ENCODE data around the gene RGL2. TPM values are rescaled to one million over a fixed set of nuclear protein-coding genes. Genes with fewer than 3 reads are reported as not detected.

RGL2 gene
- total and polyA plus RNA-seq, 2 donors (not counting 3 experiments of a cell fraction or from before 2014, with no cell fraction given): 87.7 to 90.3 TPM

- no TSS peak for BruUV-seq (replicated peaks)
- H3K4me1 ChIP-seq (ENCODE audit: control insufficient read depth, extremely low read depth, insufficient read depth, low read length): no peaks in the 10 kb centered on the region
- H3K79me2 ChIP-seq (ENCODE audit: control insufficient read depth, insufficient read depth, low read length): no peaks in the 10 kb centered on the region
- no peak for FAIRE-seq
- no peak overlapping the region for H2AFZ ChIP-seq (ENCODE audit: low read depth, low read length)
- TF ChIP-seq JUN (IDR thresholded peaks at IDR 0.05; ENCODE audit: borderline replicate concordance, insufficient read depth, insufficient read length, low read depth) (no peak), GATA2 (IDR thresholded peaks at IDR 0.05; ENCODE audit: insufficient read depth, insufficient read length, low read depth, low read length) (no peak)
- dilution Hi-C loops (cut with MboI; ENCODE audit: extremely low pct_ligation_motif_present, low sequenced_read_pairs) (no loop called here), intact Hi-C loops (cut with micrococcal nuclease) (no loop called here)
- no peaks in the 10 kb centered on the region for H4K20me1 ChIP-seq (replicated peaks; ENCODE audit: control insufficient read depth, extremely low read depth, insufficient read depth, low read length)
- no peaks in the 10 kb centered on the region for H3K27me3 ChIP-seq (ENCODE audit: control insufficient read depth in 2 of 2, insufficient read depth in 2 of 2, low read length in 2 of 2)
- DNase-seq (ENCODE audit: low read depth, low spot score): no peak
- H3K27ac ChIP-seq (ENCODE audit: insufficient read depth, low read depth, low read length): no peak overlapping the region
- no peak overlapping the region for H3K4me3 ChIP-seq (replicated peaks in 1 of 3; ENCODE audit: insufficient read depth in 1 of 3, low read depth in 1 of 3, low read length in 3 of 3)
- ChIA-PET POLR2A (no interaction called here), CTCF (interaction anchor here (0.8 to 1.9 kb wide), 2 partner anchors 9 to 90 kb away, joined by 3 to 11 read pairs; no protein-coding TSS in a partner anchor)
- H3K9me3 ChIP-seq (replicated peaks; ENCODE audit: control insufficient read depth, insufficient read depth, low read length): no peaks in the 10 kb centered on the region
- H3K36me3 ChIP-seq (ENCODE audit: control insufficient read depth in 2 of 2, extremely low read depth in 1 of 2, insufficient read depth in 2 of 2, low read length in 2 of 2): no peaks in the 10 kb centered on the region
- no peak overlapping the region for H3K4me2 ChIP-seq (ENCODE audit: insufficient read depth, low read length)
- no peak overlapping the region for H3K9ac ChIP-seq (replicated peaks; ENCODE audit: extremely low read depth, insufficient read depth, low read length)
- no peaks in the 10 kb centered on the region for H3K9me1 ChIP-seq (replicated peaks; ENCODE audit: control insufficient read depth, extremely low read depth, insufficient read depth, low read length)
These were observed 37.8 kb upstream of the RGL2 start for GRCh38 chr6:33336495-33336894.

GRCh38 chr6:33335916-33336315 is 37.2 kb upstream of the RGL2 start:
- Histone ChIP-seq H3K9ac (replicated peaks; ENCODE audit: extremely low read depth, insufficient read depth, low read length) (no peak overlapping the region), H3K27me3 (ENCODE audit: control insufficient read depth in 2 of 2, insufficient read depth in 2 of 2, low read length in 2 of 2) (no peaks in the 10 kb centered on the region), H2AFZ (ENCODE audit: low read depth, low read length) (no peak overlapping the region), H3K36me3 (ENCODE audit: control insufficient read depth in 2 of 2, extremely low read depth in 1 of 2, insufficient read depth in 2 of 2, low read length in 2 of 2) (no peaks in the 10 kb centered on the region), H4K20me1 (replicated peaks; ENCODE audit: control insufficient read depth, extremely low read depth, insufficient read depth, low read length) (no peaks in the 10 kb centered on the region), H3K27ac (ENCODE audit: insufficient read depth, low read depth, low read length) (no peak overlapping the region), H3K4me1 (ENCODE audit: control insufficient read depth, extremely low read depth, insufficient read depth, low read length) (no peaks in the 10 kb centered on the region), H3K4me2 (ENCODE audit: insufficient read depth, low read length) (no peak overlapping the region), H3K9me3 (replicated peaks; ENCODE audit: control insufficient read depth, insufficient read depth, low read length) (no peaks in the 10 kb centered on the region), H3K4me3 (replicated peaks in 1 of 3; ENCODE audit: insufficient read depth in 1 of 3, low read depth in 1 of 3, low read length in 3 of 3) (no peak overlapping the region), H3K9me1 (replicated peaks; ENCODE audit: control insufficient read depth, extremely low read depth, insufficient read depth, low read length) (no peaks in the 10 kb centered on the region), H3K79me2 (ENCODE audit: control insufficient read depth, insufficient read depth, low read length) (no peaks in the 10 kb centered on the region)
- dilution Hi-C loops (cut with MboI; ENCODE audit: extremely low pct_ligation_motif_present, low sequenced_read_pairs): no loop called here
- no TSS peak for BruUV-seq (replicated peaks)
- ChIA-PET CTCF (interaction anchor here (0.7 to 1.9 kb wide), 3 partner anchors 9 to 90 kb away, joined by 3 to 11 read pairs (median 3); no protein-coding TSS in a partner anchor), POLR2A (no interaction called here)
- DNase-seq (ENCODE audit: low read depth, low spot score) (no peak), FAIRE-seq (no peak)
- TF ChIP-seq FOS (IDR thresholded peaks at IDR 0.05; ENCODE audit: borderline replicate concordance, insufficient read depth, low read length): no peak
- no peak for TF ChIP-seq GATA2 (IDR thresholded peaks at IDR 0.05; ENCODE audit: insufficient read depth, insufficient read length, low read depth, low read length)
- TF ChIP-seq POLR2AphosphoS5 (IDR thresholded peaks at IDR 0.05; ENCODE audit: insufficient read depth, low read depth, low read length): no peak
- TF ChIP-seq JUN (IDR thresholded peaks at IDR 0.05; ENCODE audit: borderline replicate concordance, insufficient read depth, insufficient read length, low read depth): no peak
- no peak for TF ChIP-seq EZH2 (IDR thresholded peaks at IDR 0.05; ENCODE audit: borderline replicate concordance, low read depth, low read length, severe bottlenecking)
- TF ChIP-seq MAX (IDR thresholded peaks at IDR 0.05; ENCODE audit: insufficient read depth, insufficient read length): no peak
- TF ChIP-seq CTCF (IDR thresholded peaks at IDR 0.05; ENCODE audit: extremely low read depth in 1 of 2, insufficient read depth in 1 of 2, low read depth in 1 of 2, low read length in 2 of 2): no peak
- intact Hi-C loops (cut with micrococcal nuclease): no loop called here

Measured in endothelial cell of umbilical vein (primary cell).